RWPE1 (cell line): ENCODE results near the gene C10orf105.

Source experiments
- CTCF ChIA-PET: fragments of 350-600 bp; sonication (Branson Sonifier 250); formaldehyde crosslinking; extraction: SDS; loops from one replicate; lab custom pipeline; 2021; lab: Yijun Ruan, JAX
- POLR2A ChIA-PET: fragments of 400-600 bp; formaldehyde crosslinking; extraction: SDS; loops from one replicate; lab custom pipeline; 2020; ENCODE audit warnings: antibody characterized with exemption; ENCODE audit not compliant: low non-redundant PET; lab: Yijun Ruan, JAX
- DNase-seq: peaks from one replicate; pipeline ENCODE4 v3.0.0; 2012; ENCODE audit warnings: low spot score
- H3K27ac ChIP-seq: fragments of 450-650 bp; 2 replicates; pipeline ENCODE4 v1.5.1; 2017
- CTCF ChIP-seq: fragments of 450-650 bp; conservative IDR thresholded peaks from 2 replicates; pipeline ENCODE4 v1.5.1; 2017; ENCODE audit warnings: low read depth, mild to moderate bottlenecking

Gene C10orf105

GRCh38 chr10:71688256-71688655 is 31.3 kb downstream of the C10orf105 start:
- DNase-seq, result no peak
- H3K27ac ChIP-seq, result no peak overlapping the region
- TF ChIP-seq CTCF, result no peak
- CTCF ChIA-PET, result no interaction called here
- POLR2A ChIA-PET, result no interaction called here

- CTCF ChIA-PET, result no interaction called here
- POLR2A ChIA-PET, result no interaction called here
- TF ChIP-seq CTCF, result no peak
- no peak for DNase-seq
- H3K27ac ChIP-seq, result no peak overlapping the region
These were observed 32.1 kb downstream of the C10orf105 start for GRCh38 chr10:71687480-71687879.

GRCh38 chr10:71687077-71687476 is 32.5 kb downstream of the C10orf105 start:
- no peak overlapping the region for H3K27ac ChIP-seq
- DNase-seq, result no peak
- ChIA-PET POLR2A (no interaction called here), CTCF (interaction anchor here (0.7 to 1.3 kb wide), 2 partner anchors 21 to 367 kb away, joined by 3 to 4 read pairs; no protein-coding TSS in a partner anchor)
- no peak for TF ChIP-seq CTCF

- ChIA-PET CTCF (interaction anchor here (0.6 to 1.8 kb wide), 4 partner anchors 11 to 979 kb away, joined by 3 to 6 read pairs (median 4); no protein-coding TSS in a partner anchor), POLR2A (no interaction called here)
These were observed 33.9 kb downstream of the C10orf105 start for GRCh38 chr10:71685554-71686232.

GRCh38 chr10:71684356-71685173 is 35.0 kb downstream of the C10orf105 start:
- DNase-seq, result no peak
- POLR2A ChIA-PET, result no interaction called here

More at GRCh38 chr10:71685554-71686232, 33.9 kb downstream of the C10orf105 start:
- no peak for DNase-seq
- no peak overlapping the region for H3K27ac ChIP-seq
- TF ChIP-seq CTCF, result no peak

More at GRCh38 chr10:71684356-71685173, 35.0 kb downstream of the C10orf105 start:
- TF ChIP-seq CTCF, result no peak
- CTCF ChIA-PET, result interaction anchor here (0.5 to 1.8 kb wide), 4 partner anchors 12 to 414 kb away, joined by 3 to 6 read pairs (median 4); no protein-coding TSS in a partner anchor
- H3K27ac ChIP-seq, result no peak overlapping the region
